ENCODE measurements around the gene ZNF304. TPM values are rescaled to one million over a fixed set of nuclear protein-coding genes. Genes with fewer than 3 reads are reported as not detected.

ZNF304 gene
- total RNA-seq, 4 donors from 2014 or later: 3.3 to 9.0 (median 5.7) TPM

DNA sequence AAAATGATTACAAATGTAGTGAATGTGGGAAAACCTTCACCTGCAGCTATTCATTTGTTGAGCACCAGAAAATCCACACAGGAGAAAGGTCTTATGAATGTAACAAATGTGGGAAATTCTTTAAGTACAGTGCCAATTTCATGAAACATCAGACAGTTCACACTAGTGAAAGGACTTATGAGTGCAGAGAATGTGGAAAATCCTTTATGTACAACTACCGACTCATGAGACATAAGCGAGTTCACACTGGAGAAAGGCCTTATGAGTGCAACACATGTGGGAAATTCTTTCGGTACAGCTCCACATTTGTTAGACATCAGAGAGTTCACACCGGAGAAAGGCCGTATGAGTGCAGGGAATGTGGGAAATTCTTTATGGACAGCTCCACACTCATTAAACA, 47.8 kb downstream of the ZNF304 start:
- Histone ChIP-seq H3K4me1 (no peaks in the 10 kb centered on the region), H3K27me3 (no peaks in the 10 kb centered on the region), H3K4me3 (peak overlapping the region in 1 of 4 donors; percentile 18), H3K36me3 (peaks cover 21 to 88% (median 29%) of the 10 kb centered on the region in 3 donors), H3K9me3 (peaks cover 0 to 91% (median 24%) of the 10 kb centered on the region in 3 donors), H3K27ac (no peak overlapping the region)
- no peak for TF ChIP-seq POLR2A (IDR thresholded peaks at IDR 0.05)
- TF ChIP-seq, protein P1, sequence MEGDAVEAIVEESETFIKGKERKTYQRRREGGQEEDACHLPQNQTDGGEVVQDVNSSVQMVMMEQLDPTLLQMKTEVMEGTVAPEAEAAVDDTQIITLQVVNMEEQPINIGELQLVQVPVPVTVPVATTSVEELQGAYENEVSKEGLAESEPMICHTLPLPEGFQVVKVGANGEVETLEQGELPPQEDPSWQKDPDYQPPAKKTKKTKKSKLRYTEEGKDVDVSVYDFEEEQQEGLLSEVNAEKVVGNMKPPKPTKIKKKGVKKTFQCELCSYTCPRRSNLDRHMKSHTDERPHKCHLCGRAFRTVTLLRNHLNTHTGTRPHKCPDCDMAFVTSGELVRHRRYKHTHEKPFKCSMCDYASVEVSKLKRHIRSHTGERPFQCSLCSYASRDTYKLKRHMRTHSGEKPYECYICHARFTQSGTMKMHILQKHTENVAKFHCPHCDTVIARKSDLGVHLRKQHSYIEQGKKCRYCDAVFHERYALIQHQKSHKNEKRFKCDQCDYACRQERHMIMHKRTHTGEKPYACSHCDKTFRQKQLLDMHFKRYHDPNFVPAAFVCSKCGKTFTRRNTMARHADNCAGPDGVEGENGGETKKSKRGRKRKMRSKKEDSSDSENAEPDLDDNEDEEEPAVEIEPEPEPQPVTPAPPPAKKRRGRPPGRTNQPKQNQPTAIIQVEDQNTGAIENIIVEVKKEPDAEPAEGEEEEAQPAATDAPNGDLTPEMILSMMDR (IDR thresholded peaks at IDR 0.05): no peak
- intact Hi-C loops (cut with DNase I): no loop called here
- 94% methylated on average over 5 of the region's 5 CpGs for WGBS, 2 donors
- DNase-seq: no peak

DNA sequence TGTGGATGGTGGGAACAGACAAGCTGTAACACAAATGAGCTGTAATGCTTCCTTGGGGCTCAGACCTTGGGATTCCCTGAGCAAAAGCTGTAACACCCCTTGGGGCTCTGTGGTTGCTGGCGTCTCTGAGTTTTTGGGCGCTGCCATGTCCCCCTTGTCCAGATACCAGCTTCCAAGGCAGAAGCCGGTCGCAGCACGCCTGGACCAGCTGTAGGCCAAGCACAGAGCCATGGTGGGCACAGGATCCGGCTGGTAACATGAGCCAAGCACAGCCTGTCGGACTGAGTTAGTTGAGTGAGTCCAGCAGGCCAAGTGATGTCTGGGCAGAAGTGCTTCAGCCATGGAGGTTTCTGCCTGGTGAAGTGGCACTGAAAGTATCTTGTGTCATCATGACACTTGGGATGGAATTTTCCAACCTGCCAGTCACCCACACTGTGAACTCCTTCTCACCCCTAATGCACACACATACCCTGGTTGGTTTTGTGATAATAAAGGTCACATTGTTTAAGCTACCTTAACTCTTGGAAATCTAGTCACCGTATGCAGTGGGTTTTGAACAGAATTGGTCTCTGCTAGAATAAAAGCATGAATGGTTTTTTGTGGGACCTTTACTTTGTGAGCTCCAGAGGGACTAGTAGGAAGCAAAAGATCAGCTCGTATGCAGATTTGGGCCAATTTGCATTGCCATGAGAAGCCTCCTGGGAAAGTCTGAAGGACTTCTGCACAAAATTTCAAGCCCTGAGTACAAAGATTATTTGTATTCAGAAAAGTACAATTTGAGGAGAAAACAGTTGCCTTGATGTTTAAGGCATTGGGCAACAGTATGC, 52.9 kb downstream of the ZNF304 start:
- H3K9me3 ChIP-seq: peaks cover 0 to 45% (median 0%) of the 10 kb centered on the region in 3 donors
- 76 to 86% methylated on average over 4 to 5 of the region's 9 CpGs for WGBS, 2 donors
- intact Hi-C loops (cut with DNase I): no loop called here

DNA sequence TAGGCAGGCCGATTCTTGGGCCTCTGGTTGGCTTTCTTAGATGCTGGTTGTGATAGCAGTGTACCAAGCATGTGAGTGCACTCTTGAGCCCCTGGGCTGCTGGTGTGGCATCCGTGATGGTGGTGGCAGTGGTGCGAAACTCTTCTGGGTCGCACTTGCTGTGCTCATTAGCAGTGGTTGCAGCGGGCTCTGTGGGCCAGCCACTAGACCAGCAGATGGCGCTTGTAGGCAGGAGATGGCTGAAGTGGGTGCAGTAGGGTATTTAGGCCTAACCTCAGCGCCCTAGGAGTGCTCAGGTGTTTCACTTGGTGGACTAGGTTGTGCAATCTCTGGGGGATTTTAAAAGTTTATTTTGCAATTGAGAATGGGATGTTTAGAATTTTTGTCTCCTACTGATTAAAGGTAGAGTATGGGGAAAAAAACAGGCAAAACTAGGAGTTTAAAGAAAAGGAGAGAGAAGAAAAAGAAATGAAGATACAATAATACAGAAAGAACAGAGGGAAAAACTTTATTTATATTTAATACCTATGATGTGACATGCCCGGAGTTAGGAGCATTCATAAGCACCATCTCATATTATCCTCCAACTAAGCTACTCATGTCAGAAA, 55.5 kb downstream of the ZNF304 start:
- H3K27me3 ChIP-seq: no peaks in the 10 kb centered on the region
- 13 to 26% methylated on average over 2 to 4 of the region's 8 CpGs for WGBS, 2 donors
- H3K4me1 ChIP-seq: peaks cover 0 to 9% (median 3%) of the 10 kb centered on the region in 3 donors
- H3K9me3 ChIP-seq: peaks cover 0 to 19% (median 0%) of the 10 kb centered on the region in 3 donors
- no peak for TF ChIP-seq POLR2A (IDR thresholded peaks at IDR 0.05)
- TF ChIP-seq, protein P1 (IDR thresholded peaks at IDR 0.05): peak; percentile 25 to 71 (median 45)
- no peak overlapping the region for H3K27ac ChIP-seq
- intact Hi-C loops (cut with DNase I): no loop called here
- no peak overlapping the region for H3K4me3 ChIP-seq
- peaks cover 0 to 11% (median 0%) of the 10 kb centered on the region in 3 donors for H3K36me3 ChIP-seq
- no peak for DNase-seq

More for the DNA sequence above, 52.9 kb downstream of the ZNF304 start:
- Histone ChIP-seq H3K4me3 (no peak overlapping the region), H3K36me3 (peaks cover 0 to 38% (median 0%) of the 10 kb centered on the region in 3 donors), H3K27ac (no peak overlapping the region), H3K27me3 (no peaks in the 10 kb centered on the region), H3K4me1 (no peaks in the 10 kb centered on the region)
- TF ChIP-seq, protein P1 (IDR thresholded peaks at IDR 0.05): no peak
- no peak for TF ChIP-seq POLR2A (IDR thresholded peaks at IDR 0.05)
- DNase-seq: no peak

Other genes with a start within 250 kb of the ZNF304 start
- not detected for gene USP29, start 231.3 kb upstream of the ZNF304 start, total RNA-seq
- gene ZIM3, start 206.1 kb upstream of the ZNF304 start, total RNA-seq: not detected
- not detected for gene DUXA, start 183.8 kb upstream of the ZNF304 start, total RNA-seq
- gene ZNF264, start 159.8 kb upstream of the ZNF304 start, total RNA-seq: 10 to 100 TPM; 15.5 to 33.9 (median 27.3) TPM
- gene AURKC, start 120.2 kb upstream of the ZNF304 start, total RNA-seq: 1 to 10 TPM in 1 of 4 donors, under 1 TPM in 2, not detected in 1; 0.35 to 1.0 (median 0.76) TPM
- gene ZNF805, start 110.6 kb upstream of the ZNF304 start, total RNA-seq: 10 to 100 TPM in 1 of 4 donors, 1 to 10 TPM in 3; 6.5 to 16.6 (median 7.6) TPM
- gene ZNF460, start 70.8 kb upstream of the ZNF304 start, total RNA-seq: 10 to 100 TPM; 44.3 to 87.9 (median 67.9) TPM
- gene ZNF543, start 30.8 kb upstream of the ZNF304 start, total RNA-seq: 10 to 100 TPM in 1 of 4 donors, 1 to 10 TPM in 3; 4.7 to 10.1 (median 8.4) TPM
- gene TRAPPC2B, start 12.3 kb downstream of the ZNF304 start, total RNA-seq: 10 to 100 TPM; 14.7 to 24.6 (median 17.9) TPM
- 1 to 10 TPM; 1.1 to 6.7 (median 3.1) TPM for gene ZNF547, start 12.3 kb downstream of the ZNF304 start, total RNA-seq
- 10 to 100 TPM in 2 of 4 donors, 1 to 10 TPM in 2; 7.7 to 26.9 (median 11.2) TPM for gene ZNF548, start 38.6 kb downstream of the ZNF304 start, total RNA-seq
- gene ZNF17, start 59.9 kb downstream of the ZNF304 start, total RNA-seq: 10 to 100 TPM in 1 of 4 donors, 1 to 10 TPM in 3; 4.4 to 12.6 (median 6.2) TPM
- gene ZNF749, start 84.1 kb downstream of the ZNF304 start, total RNA-seq: 10 to 100 TPM in 1 of 4 donors, 1 to 10 TPM in 3; 6.9 to 11.1 (median 8.4) TPM
- gene VN1R1, start 105.9 kb downstream of the ZNF304 start, total RNA-seq: 1 to 10 TPM in 1 of 4 donors, under 1 TPM in 1, not detected in 2; 0.40 to 1.1 TPM
- gene ZNF772, start 126.3 kb downstream of the ZNF304 start, total RNA-seq: 10 to 100 TPM in 1 of 4 donors, 1 to 10 TPM in 3; 3.3 to 10.9 (median 6.3) TPM
- 1 to 10 TPM in 3 of 4 donors, under 1 TPM in 1; 0.87 to 8.0 (median 3.3) TPM for gene ZNF419, start 136.5 kb downstream of the ZNF304 start, total RNA-seq
- 10 to 100 TPM in 1 of 4 donors, 1 to 10 TPM in 3; 1.9 to 14.5 (median 5.8) TPM for gene ZNF773, start 148.7 kb downstream of the ZNF304 start, total RNA-seq
- gene ZNF549, start 176.1 kb downstream of the ZNF304 start, total RNA-seq: 1 to 10 TPM; 1.3 to 4.8 (median 2.3) TPM
- gene ZNF550, start 208.6 kb downstream of the ZNF304 start, total RNA-seq: 1 to 10 TPM; 2.2 to 7.6 (median 3.1) TPM
- gene ZNF416, start 227.6 kb downstream of the ZNF304 start, total RNA-seq: 1 to 10 TPM; 1.6 to 6.5 (median 3.9) TPM
- gene ZIK1, start 232.9 kb downstream of the ZNF304 start, total RNA-seq: 1 to 10 TPM in 3 of 4 donors, under 1 TPM in 1; 0.38 to 4.6 (median 3.1) TPM
- gene ZNF530, start 248.6 kb downstream of the ZNF304 start, total RNA-seq: 1 to 10 TPM in 3 of 4 donors, under 1 TPM in 1; 0.70 to 3.9 (median 1.8) TPM